HFFc6 (cell line): ENCODE data around the gene AXIN2. TPM values are rescaled to one million over a fixed set of nuclear protein-coding genes. Genes with fewer than 3 reads are reported as not detected.
"Not testable (repeated sequence)": the region's sequence is repeated elsewhere in the genome, so short reads cannot be mapped to it uniquely, and the experiment has no call there.

ENCODE experiments used
- DNase-seq: peaks from one replicate; pipeline ENCODE4 v3.0.0-alpha.2; 2018
- H3K27ac Mint-ChIP-seq: 2 replicates; pipeline ENCODE4 v1.8.0; 2020; ENCODE audit warnings: mild to moderate bottlenecking, mixed read lengths
- H3K27me3 Mint-ChIP-seq: 2 replicates; pipeline ENCODE4 v1.8.0; 2021; ENCODE audit warnings: mild to moderate bottlenecking, moderate library complexity, mixed read lengths; ENCODE audit not compliant: insufficient read depth
- H3K36me3 Mint-ChIP-seq: 2 replicates; pipeline ENCODE4 v1.8.0; 2021; ENCODE audit warnings: low read depth, mixed read lengths
- H3K4me1 Mint-ChIP-seq: 2 replicates; pipeline ENCODE4 v1.8.0; 2020; ENCODE audit warnings: low read depth, mixed read lengths
- H3K4me3 Mint-ChIP-seq: 2 replicates; pipeline ENCODE4 v1.8.0; 2020; ENCODE audit warnings: mild to moderate bottlenecking, moderate library complexity, mixed read lengths
- H3K9me3 Mint-ChIP-seq: 2 replicates; pipeline ENCODE4 v1.8.0; 2020; ENCODE audit warnings: mild to moderate bottlenecking, mixed read lengths
- CTCF ChIP-seq: fragments of 200-600 bp; sonication (generic); IDR thresholded peaks from 2 replicates; pipeline ENCODE4 v1.5.0; 2021; ENCODE audit warnings: antibody characterized with exemption, mild to moderate bottlenecking
- total RNA-seq, 6 experiments: library from RNA; stranded (reverse); fragmentation: NEBNext Ultra II Directional; extraction: Animal tissue kit (Norgen Biotek cat#: 25700); gene quantifications; 2 replicates in 1 of 6; 3 replicates in 5 of 6; pipeline ENCODE4 v1.2.3, GENCODE V29; 2021

The AXIN2 gene
- total RNA-seq, 6 experiments from 2014 or later: 0.17 to 0.57 (median 0.39) TPM

GRCh38 chr17:65485388-65486299 is 75.8 kb downstream of the AXIN2 start:
- DNase-seq: no peak
- Mint-ChIP-seq H3K36me3 (no peaks in the 10 kb centered on the region), H3K27me3 (peaks cover 9% of the 10 kb centered on the region), H3K4me1 (no peaks in the 10 kb centered on the region), H3K4me3 (no peak overlapping the region), H3K27ac (no peak overlapping the region), H3K9me3 (no peaks in the 10 kb centered on the region)
- TF ChIP-seq CTCF: no peak

GRCh38 chr17:65484405-65484804 is 77.0 kb downstream of the AXIN2 start:
- not testable (repeated sequence) for H3K36me3 Mint-ChIP-seq, H3K9me3 Mint-ChIP-seq, H3K27me3 Mint-ChIP-seq, H3K4me3 Mint-ChIP-seq, H3K27ac Mint-ChIP-seq, H3K4me1 Mint-ChIP-seq, DNase-seq

- no peaks in the 10 kb centered on the region for H3K36me3 Mint-ChIP-seq
- TF ChIP-seq CTCF: no peak
- H3K4me3 Mint-ChIP-seq: no peak overlapping the region
- H3K9me3 Mint-ChIP-seq: no peaks in the 10 kb centered on the region
- H3K4me1 Mint-ChIP-seq: no peaks in the 10 kb centered on the region
- no peak for DNase-seq
- peaks cover 9% of the 10 kb centered on the region for H3K27me3 Mint-ChIP-seq
- H3K27ac Mint-ChIP-seq: no peak overlapping the region
Observed at GRCh38 chr17:65483438-65483837, 78.0 kb downstream of the AXIN2 start.

- Mint-ChIP-seq H3K36me3 (no peaks in the 10 kb centered on the region), H3K9me3 (no peaks in the 10 kb centered on the region), H3K27me3 (peaks cover 9% of the 10 kb centered on the region), H3K4me1 (no peaks in the 10 kb centered on the region), H3K4me3 (no peak overlapping the region), H3K27ac (no peak overlapping the region)
- no peak for TF ChIP-seq CTCF
- no peak for DNase-seq
Observed at GRCh38 chr17:65482201-65482600, 79.2 kb downstream of the AXIN2 start.

GRCh38 chr17:65479282-65479681 is 82.2 kb downstream of the AXIN2 start:
- Mint-ChIP-seq H3K27ac (no peak overlapping the region), H3K4me1 (no peaks in the 10 kb centered on the region), H3K27me3 (peaks cover 9% of the 10 kb centered on the region), H3K4me3 (no peak overlapping the region), H3K9me3 (no peaks in the 10 kb centered on the region; the same call in 1 of the 2 replicates), H3K36me3 (no peaks in the 10 kb centered on the region)
- no peak for TF ChIP-seq CTCF
- no peak for DNase-seq
